ENCODE measurements around the gene PAK1.
"Not testable (repeated sequence)": the region's sequence is repeated elsewhere in the genome, so short reads cannot be mapped to it uniquely, and the experiment has no call there.

The PAK1 gene

DNA sequence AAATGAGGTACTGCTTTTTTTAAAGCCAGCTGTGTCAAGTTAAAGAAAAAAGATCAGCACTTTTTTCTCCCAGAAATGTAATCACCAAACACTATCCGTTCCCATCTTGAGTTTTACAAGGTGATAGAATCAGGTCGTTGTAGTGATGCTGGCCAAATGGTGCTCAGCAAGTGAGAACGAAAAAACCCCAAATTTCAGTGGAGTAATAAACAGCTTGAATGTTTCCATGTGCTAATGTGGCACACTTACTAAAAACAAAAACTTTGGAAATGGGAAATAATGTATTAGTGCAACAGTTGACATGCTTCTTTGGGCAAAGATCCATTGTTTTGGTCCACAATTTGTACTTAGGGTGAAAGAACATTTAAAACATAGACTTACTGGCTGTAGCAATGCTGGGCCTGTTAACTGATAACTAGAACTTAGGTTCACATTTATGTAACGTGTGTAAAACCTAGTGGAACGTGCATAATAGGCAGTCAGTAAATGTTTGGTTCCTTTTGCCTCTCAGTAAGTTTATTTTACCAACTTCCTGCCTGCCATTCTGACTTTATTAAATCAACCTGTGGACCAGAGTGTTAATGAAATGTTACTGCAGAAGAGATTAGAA, 157.1 kb downstream of the PAK1 start:
- Histone ChIP-seq H3K79me2 (ENCODE audit: control insufficient read depth, insufficient read depth, low read length, unreplicated experiment) (no peaks in the 10 kb centered on the region), H3K27me3 (ENCODE audit: insufficient read depth, low read length) (no peaks in the 10 kb centered on the region), H3K4me1 (ENCODE audit: control insufficient read depth, insufficient read depth, low read length, unreplicated experiment) (no peaks in the 10 kb centered on the region), H2AFZ (ENCODE audit: low read length, unreplicated experiment) (no peak overlapping the region), H3K4me3 (ENCODE audit: low read depth, low read length) (no peak overlapping the region), H3K36me3 (ENCODE audit: insufficient read depth, low read length) (no peaks in the 10 kb centered on the region), H3K27ac (ENCODE audit: low read depth, low read length) (no peak overlapping the region)

DNA sequence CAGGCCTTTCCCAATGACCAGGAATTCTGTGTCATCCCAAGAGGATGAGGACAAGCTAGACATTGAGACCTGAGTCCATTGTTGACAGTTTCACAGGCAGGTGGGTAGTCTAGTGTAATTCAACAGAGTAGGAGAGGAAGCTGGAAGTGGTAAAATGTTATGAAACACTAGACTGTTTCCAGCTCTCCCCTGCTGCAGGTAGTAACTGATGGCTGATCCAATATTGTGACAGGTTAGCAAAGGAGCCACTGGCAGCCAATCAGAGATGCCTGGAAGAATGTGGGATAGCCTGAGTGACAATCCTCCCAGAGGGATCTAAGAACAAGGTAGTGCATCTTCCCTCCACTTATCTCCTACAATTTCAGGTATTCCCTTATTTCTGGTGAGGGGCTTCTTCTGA, 161.8 kb downstream of the PAK1 start:
- no peaks in the 10 kb centered on the region for H3K36me3 ChIP-seq (ENCODE audit: insufficient read depth, low read length)
- no peak overlapping the region for H2AFZ ChIP-seq (ENCODE audit: low read length, unreplicated experiment)

DNA sequence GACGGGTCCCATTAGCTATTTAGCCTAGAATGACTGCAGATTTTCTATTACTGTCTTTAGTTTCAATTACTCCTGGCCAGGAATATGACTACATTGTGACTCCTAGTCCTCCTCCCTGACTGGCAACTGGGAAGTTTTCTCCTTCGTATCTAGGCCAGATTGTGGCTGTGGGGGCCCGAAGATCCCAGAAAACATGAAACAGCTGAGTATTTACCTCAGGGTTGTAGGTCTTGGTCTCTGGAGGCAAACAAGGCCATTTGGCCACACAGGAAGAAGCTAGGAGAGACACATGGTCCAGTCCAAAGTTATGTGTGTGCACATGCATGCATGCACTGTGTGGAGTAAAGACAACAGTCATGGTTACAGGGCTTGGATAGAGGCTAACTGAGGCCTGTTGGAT, 162.2 kb downstream of the PAK1 start:
- no peaks in the 10 kb centered on the region for H3K27me3 ChIP-seq (ENCODE audit: insufficient read depth, low read length)
- no peak overlapping the region for H3K4me3 ChIP-seq (ENCODE audit: low read depth, low read length)
- H3K4me1 ChIP-seq (ENCODE audit: control insufficient read depth, insufficient read depth, low read length, unreplicated experiment) = no peaks in the 10 kb centered on the region
- no peaks in the 10 kb centered on the region for H3K79me2 ChIP-seq (ENCODE audit: control insufficient read depth, insufficient read depth, low read length, unreplicated experiment)
- no peak overlapping the region for H3K27ac ChIP-seq (ENCODE audit: low read depth, low read length)
- H2AFZ ChIP-seq (ENCODE audit: low read length, unreplicated experiment) = no peak overlapping the region
- no peaks in the 10 kb centered on the region for H3K36me3 ChIP-seq (ENCODE audit: insufficient read depth, low read length)

More for the DNA sequence above, 161.8 kb downstream of the PAK1 start:
- H3K4me1 ChIP-seq (ENCODE audit: control insufficient read depth, insufficient read depth, low read length, unreplicated experiment) = no peaks in the 10 kb centered on the region
- no peaks in the 10 kb centered on the region for H3K27me3 ChIP-seq (ENCODE audit: insufficient read depth, low read length)
- H3K4me3 ChIP-seq (ENCODE audit: low read depth, low read length) = no peak overlapping the region
- no peaks in the 10 kb centered on the region for H3K79me2 ChIP-seq (ENCODE audit: control insufficient read depth, insufficient read depth, low read length, unreplicated experiment)
- no peak overlapping the region for H3K27ac ChIP-seq (ENCODE audit: low read depth, low read length)

DNA sequence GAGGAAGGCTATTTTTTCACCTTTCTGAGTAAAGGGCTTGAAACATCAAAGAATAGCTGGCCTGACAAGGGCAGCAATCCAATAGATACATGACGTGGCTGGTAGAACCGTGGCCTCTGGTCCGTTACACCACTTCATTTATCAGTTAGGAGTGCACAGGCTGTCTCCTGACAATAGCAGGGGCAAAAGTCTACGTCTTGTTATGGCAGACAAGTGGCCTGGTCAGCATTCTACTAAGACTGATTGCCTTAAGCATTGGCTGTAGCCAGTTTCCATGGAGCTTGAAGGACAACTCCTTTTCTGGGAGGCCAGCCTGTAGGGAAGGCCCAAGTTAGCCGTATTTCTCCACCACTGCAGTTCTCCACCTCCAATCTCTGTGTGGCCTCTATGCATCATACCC, 163.2 kb downstream of the PAK1 start:
- Histone ChIP-seq H3K36me3 (ENCODE audit: insufficient read depth, low read length) (no peaks in the 10 kb centered on the region), H2AFZ (ENCODE audit: low read length, unreplicated experiment) (no peak overlapping the region), H3K27ac (ENCODE audit: low read depth, low read length) (no peak overlapping the region), H3K4me1 (ENCODE audit: control insufficient read depth, insufficient read depth, low read length, unreplicated experiment) (no peaks in the 10 kb centered on the region), H3K4me3 (ENCODE audit: low read depth, low read length) (no peak overlapping the region), H3K27me3 (ENCODE audit: insufficient read depth, low read length) (no peaks in the 10 kb centered on the region), H3K79me2 (ENCODE audit: control insufficient read depth, insufficient read depth, low read length, unreplicated experiment) (no peaks in the 10 kb centered on the region)

DNA sequence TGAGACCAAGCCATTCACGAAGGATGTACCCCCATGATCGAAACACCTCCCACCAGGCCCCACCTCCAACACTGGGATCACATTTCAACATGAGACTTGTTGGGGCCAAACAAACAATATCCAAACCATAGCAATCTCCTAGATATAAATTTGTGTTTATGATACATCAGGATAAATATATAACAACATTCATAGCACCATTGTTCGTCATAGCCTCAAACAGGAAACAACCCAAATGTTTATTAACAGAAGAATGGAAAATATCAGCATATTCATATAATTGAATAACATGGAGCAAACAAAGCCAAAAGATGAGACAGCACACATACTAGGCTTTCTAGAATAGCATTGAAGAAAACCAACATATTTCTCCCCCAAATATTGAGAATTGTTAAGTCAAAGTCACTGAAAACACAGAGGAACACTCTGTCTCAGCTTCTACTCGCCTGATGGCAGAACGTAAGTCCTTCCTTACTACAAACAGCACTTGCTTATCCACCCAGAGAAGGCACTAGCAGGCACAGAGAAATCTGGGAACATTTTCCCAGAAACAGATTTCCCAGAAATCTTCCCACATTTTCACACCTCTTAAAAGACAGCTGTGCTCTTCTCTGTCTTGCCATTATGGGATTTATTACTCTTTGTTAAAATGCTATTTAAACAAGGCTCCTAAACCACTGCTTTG, 164.4 kb downstream of the PAK1 start:
- H3K27me3 ChIP-seq (ENCODE audit: insufficient read depth, low read length) = no peaks in the 10 kb centered on the region
- no peaks in the 10 kb centered on the region for H3K36me3 ChIP-seq (ENCODE audit: insufficient read depth, low read length)
- H3K4me3 ChIP-seq (ENCODE audit: low read depth, low read length) = no peak overlapping the region
- H3K4me1 ChIP-seq (ENCODE audit: control insufficient read depth, insufficient read depth, low read length, unreplicated experiment) = no peaks in the 10 kb centered on the region
- H3K27ac ChIP-seq (ENCODE audit: low read depth, low read length) = no peak overlapping the region
- H2AFZ ChIP-seq (ENCODE audit: low read length, unreplicated experiment) = no peak overlapping the region
- H3K79me2 ChIP-seq (ENCODE audit: control insufficient read depth, insufficient read depth, low read length, unreplicated experiment) = no peaks in the 10 kb centered on the region

DNA sequence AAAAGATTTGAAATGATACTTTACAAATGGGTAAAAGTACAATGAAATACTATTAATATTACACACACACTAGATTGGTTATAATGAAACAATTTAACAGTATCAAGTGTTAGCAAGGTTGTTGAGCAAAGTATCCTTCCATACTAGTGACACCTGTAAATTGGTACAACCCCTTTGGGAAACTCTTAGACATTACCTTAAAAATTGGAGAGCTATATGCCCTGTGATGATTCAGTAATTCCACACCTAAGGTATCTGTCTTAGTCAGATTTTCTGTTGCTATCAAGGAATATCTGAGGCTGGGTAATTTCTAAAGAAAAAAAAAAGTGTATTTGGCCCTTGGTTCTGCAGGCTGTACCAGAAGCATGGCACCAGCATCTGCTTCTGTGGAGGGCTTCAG, 165.1 kb downstream of the PAK1 start:
- no peak overlapping the region for H3K27ac ChIP-seq (ENCODE audit: low read depth, low read length)
- no peak overlapping the region for H2AFZ ChIP-seq (ENCODE audit: low read length, unreplicated experiment)
- no peak overlapping the region for H3K4me3 ChIP-seq (ENCODE audit: low read depth, low read length)
- H3K79me2 ChIP-seq (ENCODE audit: control insufficient read depth, insufficient read depth, low read length, unreplicated experiment) = no peaks in the 10 kb centered on the region
- H3K36me3 ChIP-seq (ENCODE audit: insufficient read depth, low read length) = no peaks in the 10 kb centered on the region
- no peaks in the 10 kb centered on the region for H3K27me3 ChIP-seq (ENCODE audit: insufficient read depth, low read length)
- no peaks in the 10 kb centered on the region for H3K4me1 ChIP-seq (ENCODE audit: control insufficient read depth, insufficient read depth, low read length, unreplicated experiment)

DNA sequence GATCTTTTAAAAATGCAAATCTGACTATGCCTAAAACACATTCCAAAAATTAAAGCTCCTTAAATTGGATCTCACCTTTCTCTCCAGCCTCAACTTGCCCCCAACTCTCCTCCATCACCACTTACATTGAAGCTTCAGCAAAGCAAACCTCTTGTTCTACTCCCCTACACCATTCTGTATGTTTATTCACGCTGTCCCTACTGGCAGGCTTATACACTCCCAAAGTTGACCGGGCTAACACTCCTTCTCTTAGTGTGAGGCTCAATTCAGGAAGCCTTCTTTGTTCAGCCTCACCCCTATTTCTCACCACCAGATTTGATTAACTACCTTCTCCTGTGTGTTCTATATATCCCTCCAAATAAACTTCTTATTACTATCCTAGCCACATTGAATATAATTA, 170.6 kb downstream of the PAK1 start:
- Histone ChIP-seq H3K79me2 (ENCODE audit: control insufficient read depth, insufficient read depth, low read length, unreplicated experiment) (no peaks in the 10 kb centered on the region), H3K4me1 (ENCODE audit: control insufficient read depth, insufficient read depth, low read length, unreplicated experiment) (no peaks in the 10 kb centered on the region), H3K4me3 (ENCODE audit: low read depth, low read length) (no peak overlapping the region), H3K27ac (ENCODE audit: low read depth, low read length) (no peak overlapping the region), H3K36me3 (ENCODE audit: insufficient read depth, low read length) (no peaks in the 10 kb centered on the region), H3K27me3 (ENCODE audit: insufficient read depth, low read length) (no peaks in the 10 kb centered on the region), H2AFZ (ENCODE audit: low read length, unreplicated experiment) (no peak overlapping the region)

DNA sequence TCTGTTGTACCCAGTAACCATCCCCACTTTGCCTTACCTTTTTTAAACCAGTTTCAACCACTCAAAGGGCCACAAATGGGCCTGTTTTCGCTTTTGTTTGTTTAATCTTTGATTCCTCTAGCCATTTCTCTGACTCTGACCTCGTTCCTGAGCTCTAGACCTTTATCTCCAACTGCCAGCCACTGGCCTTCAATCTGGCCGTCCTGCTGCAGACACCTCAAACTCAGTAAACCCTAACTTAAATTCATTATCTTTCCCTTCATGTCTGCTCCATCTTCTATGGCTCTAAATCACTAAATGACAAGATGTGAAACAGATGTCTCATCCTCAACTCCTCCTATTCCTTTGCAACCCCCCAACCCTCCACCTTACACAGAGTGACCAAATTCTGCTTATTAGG, 171.1 kb downstream of the PAK1 start:
- H3K4me1 ChIP-seq (ENCODE audit: control insufficient read depth, insufficient read depth, low read length, unreplicated experiment) = no peaks in the 10 kb centered on the region
- no peaks in the 10 kb centered on the region for H3K36me3 ChIP-seq (ENCODE audit: insufficient read depth, low read length)
- H3K27ac ChIP-seq (ENCODE audit: low read depth, low read length) = no peak overlapping the region
- no peak overlapping the region for H3K4me3 ChIP-seq (ENCODE audit: low read depth, low read length)
- no peaks in the 10 kb centered on the region for H3K27me3 ChIP-seq (ENCODE audit: insufficient read depth, low read length)
- H3K79me2 ChIP-seq (ENCODE audit: control insufficient read depth, insufficient read depth, low read length, unreplicated experiment) = no peaks in the 10 kb centered on the region
- H2AFZ ChIP-seq (ENCODE audit: low read length, unreplicated experiment) = no peak overlapping the region

DNA sequence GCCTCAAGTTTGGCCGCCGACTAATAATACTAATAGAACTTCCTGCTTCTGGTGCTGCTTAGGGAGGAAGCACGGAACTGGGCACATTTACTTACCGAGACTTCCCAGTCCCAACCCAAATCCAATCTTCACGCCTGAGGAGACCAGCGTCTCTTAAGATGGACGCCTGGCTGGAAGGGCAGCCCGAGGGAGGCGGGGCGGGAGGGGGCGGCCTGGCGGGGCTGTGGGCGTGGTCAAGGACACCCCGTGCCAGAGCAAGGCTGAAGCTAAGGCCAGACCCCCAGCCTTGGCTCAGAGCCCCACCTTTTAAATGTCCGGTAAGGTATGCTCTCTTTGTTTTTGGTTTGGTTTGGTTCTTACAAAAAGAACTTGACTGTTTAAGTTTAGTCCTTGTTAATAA, 172.4 kb downstream of the PAK1 start, which contains the start of gene GDPD4:
Gene GDPD4 (minus strand): TSS at position 177 of the 400 bp plus-strand sequence. CDS start 16,549 bp downstream, outside the sequence.
- Histone ChIP-seq H2AFZ (ENCODE audit: low read length, unreplicated experiment) (no peak within 1 kb of the TSS), H3K36me3 (ENCODE audit: insufficient read depth, low read length) (no peaks in the 10 kb centered on the region), H3K79me2 (ENCODE audit: control insufficient read depth, insufficient read depth, low read length, unreplicated experiment) (no peaks in the 10 kb centered on the region), H3K4me1 (ENCODE audit: control insufficient read depth, insufficient read depth, low read length, unreplicated experiment) (no peaks in the 10 kb centered on the region), H3K4me3 (ENCODE audit: low read depth, low read length) (no peak within 1 kb of the TSS), H3K27ac (ENCODE audit: low read depth, low read length) (no peak within 1 kb of the TSS), H3K27me3 (ENCODE audit: insufficient read depth, low read length) (no peaks in the 10 kb centered on the region)

DNA sequence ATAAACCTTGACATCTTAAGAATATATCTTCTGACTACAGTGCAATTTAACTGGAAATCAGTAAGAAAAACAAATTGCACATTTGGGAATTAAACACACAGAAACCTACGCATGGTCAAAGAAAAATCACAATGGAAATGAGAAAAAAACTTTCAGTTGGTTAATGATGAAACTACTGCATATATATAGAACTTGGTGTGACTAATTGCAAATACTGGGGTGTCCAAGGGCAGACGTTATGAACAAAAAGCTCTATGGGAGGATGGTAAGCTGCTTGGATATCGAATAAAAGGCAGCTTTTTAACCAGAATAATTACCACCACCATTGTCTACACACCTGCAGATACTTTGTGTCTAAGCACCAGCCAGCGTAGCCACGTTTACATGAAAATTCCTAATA, 173.2 kb downstream of the PAK1 start:
- no peaks in the 10 kb centered on the region for H3K4me1 ChIP-seq (ENCODE audit: control insufficient read depth, insufficient read depth, low read length, unreplicated experiment)
- H3K36me3 ChIP-seq (ENCODE audit: insufficient read depth, low read length) = no peaks in the 10 kb centered on the region
- no peaks in the 10 kb centered on the region for H3K27me3 ChIP-seq (ENCODE audit: insufficient read depth, low read length)
- H3K4me3 ChIP-seq (ENCODE audit: low read depth, low read length) = no peak overlapping the region
- no peaks in the 10 kb centered on the region for H3K79me2 ChIP-seq (ENCODE audit: control insufficient read depth, insufficient read depth, low read length, unreplicated experiment)
- H3K27ac ChIP-seq (ENCODE audit: low read depth, low read length) = no peak overlapping the region
- no peak overlapping the region for H2AFZ ChIP-seq (ENCODE audit: low read length, unreplicated experiment)

DNA sequence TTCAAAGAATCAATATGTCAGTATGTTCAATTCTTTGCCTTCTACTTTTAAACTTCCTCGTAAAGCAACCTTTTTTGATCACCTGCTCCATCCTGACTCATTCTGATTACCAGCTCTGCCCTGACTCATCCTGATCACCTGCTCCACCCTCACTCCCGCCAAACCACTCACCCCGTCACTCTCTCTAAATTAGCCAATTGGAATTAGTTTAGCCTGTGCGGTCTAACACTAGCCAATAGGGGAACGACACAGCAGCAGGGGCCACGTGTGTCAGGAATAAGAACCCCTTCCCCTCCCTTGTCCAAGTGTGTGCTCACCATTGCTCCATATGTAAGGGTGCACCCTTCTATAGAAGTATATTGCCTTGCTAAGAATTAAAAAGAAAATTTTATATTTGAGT, 173.9 kb downstream of the PAK1 start:
- not testable (repeated sequence) for H2AFZ ChIP-seq (ENCODE audit: low read length, unreplicated experiment); H3K4me3 ChIP-seq (ENCODE audit: low read depth, low read length); H3K27ac ChIP-seq (ENCODE audit: low read depth, low read length); H3K27me3 ChIP-seq (ENCODE audit: insufficient read depth, low read length); H3K36me3 ChIP-seq (ENCODE audit: insufficient read depth, low read length); H3K4me1 ChIP-seq (ENCODE audit: control insufficient read depth, insufficient read depth, low read length, unreplicated experiment); H3K79me2 ChIP-seq (ENCODE audit: control insufficient read depth, insufficient read depth, low read length, unreplicated experiment)
